ENCODE results near the gene KLF6.

The KLF6 gene

DNA sequence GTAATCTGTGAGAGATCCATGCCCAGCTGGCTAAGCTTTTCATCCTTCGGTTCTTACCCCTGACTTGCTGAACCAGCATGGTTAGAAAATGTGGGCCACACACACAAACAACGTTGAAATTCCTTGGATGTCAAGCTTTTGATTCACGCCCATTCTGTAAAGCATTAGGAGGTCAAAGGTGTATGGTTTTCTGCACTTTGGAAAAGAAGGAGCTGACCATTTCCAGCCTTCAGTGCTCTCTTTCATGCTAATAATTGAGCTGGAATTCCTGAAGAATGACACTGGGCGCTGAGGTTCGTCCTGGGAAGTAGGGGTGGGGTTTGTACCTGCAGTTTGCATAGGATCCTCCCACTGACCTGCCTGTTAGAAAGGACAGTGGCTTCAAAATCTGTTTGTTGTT lies 23.1 kb downstream of the KLF6 start:
- no peak for DNase-seq (ENCODE audit: low read depth)
- no peak overlapping the region for H3K4me3 ChIP-seq (ENCODE audit: low read depth, low read length)
- TF ChIP-seq CTCF (IDR thresholded peaks at IDR 0.05; ENCODE audit: insufficient read depth, low read depth, low read length, missing control alignments) = no peak

- DNase-seq (ENCODE audit: low read depth) = peak; percentile 82
- no peak for TF ChIP-seq CTCF (IDR thresholded peaks at IDR 0.05; ENCODE audit: insufficient read depth, low read depth, low read length, missing control alignments)
- H3K4me3 ChIP-seq (ENCODE audit: low read depth, low read length) = no peak overlapping the region
Measured at GRCh38 chr10:3761021-3761686, 23.9 kb downstream of the KLF6 start.

GRCh38 chr10:3760083-3760482 lies 24.9 kb downstream of the KLF6 start:
- no peak for TF ChIP-seq CTCF (IDR thresholded peaks at IDR 0.05; ENCODE audit: insufficient read depth, low read depth, low read length, missing control alignments)

GRCh38 chr10:3759397-3759796 lies 25.6 kb downstream of the KLF6 start:
- H3K4me3 ChIP-seq (ENCODE audit: low read depth, low read length) = no peak overlapping the region
- no peak for DNase-seq (ENCODE audit: low read depth)
- TF ChIP-seq CTCF (IDR thresholded peaks at IDR 0.05; ENCODE audit: insufficient read depth, low read depth, low read length, missing control alignments) = no peak

More at GRCh38 chr10:3760083-3760482, 24.9 kb downstream of the KLF6 start:
- DNase-seq (ENCODE audit: low read depth) = no peak
- H3K4me3 ChIP-seq (ENCODE audit: low read depth, low read length) = no peak overlapping the region

DNA sequence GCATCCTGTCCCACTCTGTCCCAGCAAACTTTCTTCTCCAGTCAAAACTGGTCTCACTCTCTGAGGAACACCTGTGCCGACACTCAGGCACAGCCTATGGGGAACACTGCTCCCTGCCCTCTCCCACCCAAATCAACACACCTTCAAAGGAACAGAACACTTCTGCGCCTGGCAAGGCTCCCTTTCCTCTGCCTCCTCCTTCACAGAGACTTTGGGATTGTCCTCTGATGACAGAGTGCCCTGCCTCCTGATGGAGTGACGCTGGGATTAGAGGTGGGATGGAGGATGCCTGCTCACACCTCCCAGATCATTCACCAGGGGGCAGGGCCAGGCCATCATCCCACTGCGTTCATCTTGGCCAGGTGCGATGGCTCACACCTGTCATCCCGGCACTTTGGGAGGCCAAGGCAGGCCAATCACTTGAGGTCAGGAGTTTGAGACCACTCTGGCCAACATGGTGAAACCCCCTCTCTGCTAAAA lies 26.5 kb downstream of the KLF6 start:
- TF ChIP-seq CTCF (IDR thresholded peaks at IDR 0.05; ENCODE audit: insufficient read depth, low read depth, low read length, missing control alignments) = no peak
- no peak for DNase-seq (ENCODE audit: low read depth)
- no peak overlapping the region for H3K4me3 ChIP-seq (ENCODE audit: low read depth, low read length)

DNA sequence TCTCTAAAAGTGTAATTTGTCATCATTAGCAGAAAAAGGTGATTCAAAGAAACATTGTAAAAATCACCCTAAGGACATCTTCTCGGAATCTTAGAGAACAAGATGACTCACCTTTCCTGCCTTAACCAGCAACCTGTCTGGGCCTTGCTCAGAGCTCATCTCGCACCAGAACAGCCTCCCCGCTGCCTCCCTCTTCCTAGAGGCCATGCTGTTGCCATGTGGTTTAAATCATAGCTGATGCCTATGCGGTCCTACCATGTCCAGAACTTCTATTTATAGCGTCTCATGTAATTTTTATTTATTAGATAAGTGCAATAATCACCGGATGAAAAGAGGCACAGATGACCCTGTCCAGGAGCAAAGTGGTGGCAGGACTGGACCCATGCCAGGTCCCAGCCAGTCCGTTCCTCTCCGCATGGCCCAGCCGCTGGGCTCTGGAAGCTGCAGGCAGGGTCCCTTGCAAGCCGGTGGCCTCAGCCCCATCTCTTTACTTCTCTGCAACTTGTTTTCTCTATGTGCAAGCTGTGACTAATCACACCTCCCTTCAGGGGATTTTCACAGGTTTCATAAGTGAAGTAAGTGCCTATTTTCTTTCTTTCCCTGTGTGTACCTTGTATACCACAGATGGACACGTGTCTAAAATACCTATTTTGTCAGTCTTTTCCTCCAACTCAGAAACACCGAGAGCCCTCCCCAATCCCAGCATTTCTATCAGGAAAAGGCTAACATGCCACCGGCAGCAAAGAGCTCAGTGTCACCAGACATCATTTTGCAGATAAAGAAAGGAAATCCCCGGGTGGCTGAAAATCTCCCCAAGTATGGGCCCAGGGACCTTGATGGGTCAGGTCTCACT lies 27.1 kb downstream of the KLF6 start:
- DNase-seq (ENCODE audit: low read depth) = peak; percentile 86
- peak overlapping the region; percentile 27 for H3K4me3 ChIP-seq (ENCODE audit: low read depth, low read length)
- no peak for TF ChIP-seq CTCF (IDR thresholded peaks at IDR 0.05; ENCODE audit: insufficient read depth, low read depth, low read length, missing control alignments)

Data from GM12865 (cell line).